T-helper 1 cell treated with Interleukin-12 subunit alpha and Interleukin-12 subunit beta and Interleukin-4 antibody, amounts not matched to agents 30 μg/mL and 1 μg/mL, for 36 hours (primary cell): ENCODE measurements around the gene IFT122.

ENCODE experiments used
- H3K27ac Mint-ChIP-seq: one replicate; pipeline ENCODE4 v1.8.0; 2021; ENCODE audit warnings: mild to moderate bottlenecking, mixed read lengths
- H3K27me3 Mint-ChIP-seq: one replicate; pipeline ENCODE4 v1.8.0; 2021; ENCODE audit warnings: low read depth, mixed read lengths
- H3K36me3 Mint-ChIP-seq: one replicate; pipeline ENCODE4 v1.8.0; 2021; ENCODE audit warnings: low read depth, mixed read lengths
- H3K4me1 Mint-ChIP-seq: one replicate; pipeline ENCODE4 v1.8.0; 2021; ENCODE audit warnings: low read depth, mixed read lengths
- H3K4me3 Mint-ChIP-seq: one replicate; pipeline ENCODE4 v1.8.0; 2021; ENCODE audit warnings: mild to moderate bottlenecking, moderate library complexity, mixed read lengths
- H3K9me3 Mint-ChIP-seq: one replicate; pipeline ENCODE4 v1.8.0; 2021; ENCODE audit warnings: mixed read lengths

IFT122 gene

GRCh38 chr3:129555616-129556357 is 115.8 kb downstream of the IFT122 start:
- Mint-ChIP-seq H3K27me3 (peaks cover 22% of the 10 kb centered on the region), H3K4me1 (no peaks in the 10 kb centered on the region), H3K9me3 (no peaks in the 10 kb centered on the region), H3K27ac (no peak overlapping the region), H3K36me3 (no peaks in the 10 kb centered on the region), H3K4me3 (no peak overlapping the region)

- Mint-ChIP-seq H3K9me3 (no peaks in the 10 kb centered on the region), H3K4me3 (no peak overlapping the region), H3K36me3 (no peaks in the 10 kb centered on the region), H3K27me3 (peaks cover 21% of the 10 kb centered on the region), H3K27ac (no peak overlapping the region), H3K4me1 (no peaks in the 10 kb centered on the region)
Observed at GRCh38 chr3:129556358-129556695, 116.3 kb downstream of the IFT122 start.

GRCh38 chr3:129556890-129557547 is 117.0 kb downstream of the IFT122 start:
- Mint-ChIP-seq H3K4me1 (no peaks in the 10 kb centered on the region), H3K36me3 (no peaks in the 10 kb centered on the region), H3K27me3 (peaks cover 18% of the 10 kb centered on the region), H3K27ac (no peak overlapping the region), H3K9me3 (no peaks in the 10 kb centered on the region), H3K4me3 (no peak overlapping the region)

- Mint-ChIP-seq H3K4me3 (no peak overlapping the region), H3K4me1 (no peaks in the 10 kb centered on the region), H3K36me3 (no peaks in the 10 kb centered on the region), H3K9me3 (no peaks in the 10 kb centered on the region), H3K27me3 (peaks cover 17% of the 10 kb centered on the region), H3K27ac (no peak overlapping the region)
Observed at GRCh38 chr3:129557548-129557894, 117.5 kb downstream of the IFT122 start.

GRCh38 chr3:129558081-129558771 is 118.2 kb downstream of the IFT122 start:
- no peaks in the 10 kb centered on the region for H3K9me3 Mint-ChIP-seq
- H3K4me1 Mint-ChIP-seq = no peaks in the 10 kb centered on the region
- peaks cover 11% of the 10 kb centered on the region for H3K27me3 Mint-ChIP-seq
- no peak overlapping the region for H3K27ac Mint-ChIP-seq
- H3K36me3 Mint-ChIP-seq = no peaks in the 10 kb centered on the region
- H3K4me3 Mint-ChIP-seq = no peak overlapping the region

- Mint-ChIP-seq H3K4me1 (no peaks in the 10 kb centered on the region), H3K27me3 (peaks cover 7% of the 10 kb centered on the region), H3K27ac (no peak overlapping the region), H3K9me3 (no peaks in the 10 kb centered on the region), H3K36me3 (no peaks in the 10 kb centered on the region), H3K4me3 (no peak overlapping the region)
Observed at GRCh38 chr3:129558772-129559564, 118.9 kb downstream of the IFT122 start.

GRCh38 chr3:129559565-129560079 is 119.6 kb downstream of the IFT122 start:
- Mint-ChIP-seq H3K4me1 (no peaks in the 10 kb centered on the region), H3K36me3 (no peaks in the 10 kb centered on the region), H3K9me3 (no peaks in the 10 kb centered on the region), H3K27ac (no peak overlapping the region), H3K4me3 (no peak overlapping the region), H3K27me3 (peaks cover under 1% of the 10 kb centered on the region)

- Mint-ChIP-seq H3K9me3 (no peaks in the 10 kb centered on the region), H3K27me3 (no peaks in the 10 kb centered on the region), H3K27ac (no peak overlapping the region), H3K4me3 (no peak overlapping the region), H3K4me1 (no peaks in the 10 kb centered on the region), H3K36me3 (no peaks in the 10 kb centered on the region)
Observed at GRCh38 chr3:129560269-129560787, 120.3 kb downstream of the IFT122 start.

GRCh38 chr3:129560911-129561594 is 121.0 kb downstream of the IFT122 start:
- no peak overlapping the region for H3K4me3 Mint-ChIP-seq
- no peaks in the 10 kb centered on the region for H3K36me3 Mint-ChIP-seq
- H3K27me3 Mint-ChIP-seq = no peaks in the 10 kb centered on the region
- no peaks in the 10 kb centered on the region for H3K4me1 Mint-ChIP-seq
- no peak overlapping the region for H3K27ac Mint-ChIP-seq
- H3K9me3 Mint-ChIP-seq = no peaks in the 10 kb centered on the region

- Mint-ChIP-seq H3K27ac (no peak overlapping the region), H3K4me3 (no peak overlapping the region), H3K27me3 (no peaks in the 10 kb centered on the region), H3K4me1 (no peaks in the 10 kb centered on the region), H3K9me3 (no peaks in the 10 kb centered on the region), H3K36me3 (no peaks in the 10 kb centered on the region)
Observed at GRCh38 chr3:129561619-129562248, 121.7 kb downstream of the IFT122 start.

GRCh38 chr3:129562803-129563202 is 122.8 kb downstream of the IFT122 start:
- Mint-ChIP-seq H3K4me1 (no peaks in the 10 kb centered on the region), H3K9me3 (no peaks in the 10 kb centered on the region), H3K4me3 (no peak overlapping the region), H3K36me3 (no peaks in the 10 kb centered on the region), H3K27ac (no peak overlapping the region), H3K27me3 (no peaks in the 10 kb centered on the region)

GRCh38 chr3:129563332-129563731 is 123.3 kb downstream of the IFT122 start:
- H3K4me3 Mint-ChIP-seq = no peak overlapping the region
- H3K36me3 Mint-ChIP-seq = no peaks in the 10 kb centered on the region
- no peaks in the 10 kb centered on the region for H3K27me3 Mint-ChIP-seq
- H3K9me3 Mint-ChIP-seq = no peaks in the 10 kb centered on the region
- H3K4me1 Mint-ChIP-seq = no peaks in the 10 kb centered on the region
- H3K27ac Mint-ChIP-seq = no peak overlapping the region

GRCh38 chr3:129563850-129564535 is 124.0 kb downstream of the IFT122 start:
- no peaks in the 10 kb centered on the region for H3K36me3 Mint-ChIP-seq
- H3K27ac Mint-ChIP-seq = no peak overlapping the region
- H3K27me3 Mint-ChIP-seq = no peaks in the 10 kb centered on the region
- no peaks in the 10 kb centered on the region for H3K9me3 Mint-ChIP-seq
- no peaks in the 10 kb centered on the region for H3K4me1 Mint-ChIP-seq
- no peak overlapping the region for H3K4me3 Mint-ChIP-seq
